GM12878 (cell line): ENCODE results near the gene KRTAP10-2.

Source experiments
- CEBPB ChIP-seq, 2 experiments: fragments of 150-350 bp in 1 of 2; IDR thresholded peaks; 2 replicates each; pipeline ENCODE4 v1.6.1; 2012 to 2014; ENCODE audit warnings: low read depth in 2 of 2, low read length in 2 of 2, borderline replicate concordance in 1 of 2, inconsistent platforms in 1 of 2
- CTCF ChIP-seq, 3 experiments: IDR thresholded peaks in 2 of 3; conservative IDR thresholded peaks in 1 of 3; 2 replicates each; pipeline ENCODE4 v1.5.1; 2011; ENCODE audit warnings: low read depth in 3 of 3, low read length in 3 of 3, mild to moderate bottlenecking in 3 of 3, control low read depth in 2 of 3, moderate library complexity in 2 of 3, inconsistent platforms in 1 of 3, mixed read lengths in 1 of 3; ENCODE audit not compliant: control insufficient read depth in 2 of 3, insufficient read depth in 1 of 3; ENCODE audit errors: extremely low read depth in 1 of 3
- EZH2 ChIP-seq: IDR thresholded peaks from 2 replicates; pipeline ENCODE4 v1.6.1; 2012; ENCODE audit warnings: low read depth, mild to moderate bottlenecking, control low read depth, inconsistent platforms, low read length, borderline replicate concordance; ENCODE audit not compliant: control insufficient read depth
- IRF5 ChIP-seq: fragments of 450-650 bp; IDR thresholded peaks from 2 replicates; pipeline ENCODE4 v1.6.1; 2017; ENCODE audit warnings: borderline replicate concordance
- NFYB ChIP-seq: IDR thresholded peaks from 2 replicates; pipeline ENCODE4 v1.6.1; 2011; ENCODE audit warnings: low read depth, mild to moderate bottlenecking, low read length, improper control_type of control experiment, moderate library complexity; ENCODE audit not compliant: insufficient read depth
- PAX8 ChIP-seq: fragments of 450-650 bp; IDR thresholded peaks from 2 replicates; pipeline ENCODE4 v1.6.1; 2017; ENCODE audit warnings: mild to moderate bottlenecking, moderate library complexity
- POLR2A ChIP-seq: IDR thresholded peaks from 2 replicates; pipeline ENCODE4 v1.6.1; 2011; ENCODE audit warnings: low read depth, mild to moderate bottlenecking, low read length
- ZNF274 ChIP-seq: IDR thresholded peaks from one replicate; pipeline ENCODE4 v1.8.0; 2011; ENCODE audit not compliant: insufficient read length, insufficient read depth

GRCh38 chr21:44599264-44600029 lies 48.1 kb upstream of the KRTAP10-2 start:
- TF ChIP-seq CTCF (IDR thresholded peaks at IDR 0.05 in 2 of 3, conservative IDR thresholded peaks at IDR 0.05 in 1 of 3; ENCODE audit: control insufficient read depth in 2 of 3, extremely low read depth in 1 of 3, insufficient read depth in 1 of 3, low read depth in 3 of 3, low read length in 3 of 3) (no peak), CEBPB (IDR thresholded peaks at IDR 0.05; ENCODE audit: borderline replicate concordance in 1 of 2, low read depth in 2 of 2, low read length in 2 of 2) (no peak), EZH2 (no peak), NFYB (no peak), IRF5 (no peak), ZNF274 (no peak), PAX8 (no peak), POLR2A (no peak)
